HCT116 (cell line): ENCODE results near the gene NUB1. TPM values are rescaled to one million over a fixed set of nuclear protein-coding genes. Genes with fewer than 3 reads are reported as not detected.
A peak's percentile ranks its signal among the peaks of the same experiment; 100 is the strongest.

Experiments
- ATAC-seq: fragments of 200-7000 bp; cut with Tn5 transposase; 2 replicates; pipeline ENCODE4 v1.9.1; 2020; ENCODE audit warnings: mild to moderate bottlenecking, moderate library complexity
- BruUV-seq: library from RNA; stranded (reverse); fragments of 400-500 nt; replicated peaks from 2 replicates; lab custom pipeline; 2021; lab: Mats Ljungman, UMichigan
- CTCF ChIA-PET: fragments of 300-600 bp; sonication (Branson Sonifier 250); formaldehyde crosslinking; loops from one replicate; lab custom pipeline; 2021; ENCODE audit warnings: antibody characterized with exemption; lab: Charles Lee
- POLR2A ChIA-PET: fragments of 300-600, 350-600 bp; sonication (Branson Sonifier 250); formaldehyde crosslinking; loops from one replicate; lab custom pipeline; 2021; ENCODE audit warnings: antibody characterized with exemption; lab: Charles Lee
- RAD21 ChIA-PET, 2 experiments: fragments of 300-600 bp; sonication (Branson Sonifier 250); formaldehyde crosslinking; loops; one replicate each; lab custom pipeline; 2023; ENCODE audit warnings: low total read pairs in 2 of 2; ENCODE audit not compliant: uncharacterized antibody in 2 of 2, unreplicated experiment in 2 of 2, low non-redundant PET in 1 of 2; lab: Charles Lee
- DNase-seq: peaks from one replicate; pipeline ENCODE4 v3.0.0-alpha.2; 2010; ENCODE audit warnings: low read depth, low spot score
- H2AFZ ChIP-seq: fragments of 200-600 bp; shearing (Covaris generic), sonication (generic); 2 replicates; pipeline ENCODE4 v1.6.1; 2017; ENCODE audit warnings: low read depth, mixed run types, mixed read lengths, antibody characterized with exemption, low read length; ENCODE audit not compliant: poor library complexity, severe bottlenecking
- H3K27ac ChIP-seq: 2 replicates; pipeline ENCODE4 v1.5.1; 2012; ENCODE audit warnings: low read depth, low read length
- H3K27me3 ChIP-seq: fragments of 200-600 bp; sonication (generic); 2 replicates; pipeline ENCODE4 v1.6.1; 2016; ENCODE audit warnings: mixed run types, low read length, mixed read lengths; ENCODE audit not compliant: insufficient read depth
- H3K36me3 ChIP-seq, 2 experiments: fragments of 200-500 bp in 1 of 2; fragments of 200-600 bp in 1 of 2; sonication (Bioruptor generic) in 1 of 2; sonication (generic) in 1 of 2; 2 replicates each; pipeline versions ENCODE4 v1.5.1 to v1.6.1; 2014 to 2016; ENCODE audit warnings: low read length in 2 of 2, inconsistent platforms in 1 of 2, mixed read lengths in 1 of 2, mixed run types in 1 of 2; ENCODE audit not compliant: insufficient read depth in 2 of 2, control insufficient read depth in 1 of 2
- H3K4me1 ChIP-seq, 2 experiments: fragments of 200-600 bp in 1 of 2; sonication (generic) in 1 of 2; 2 replicates each; pipeline versions ENCODE4 v1.5.1 to v1.6.1; 2012 to 2017; ENCODE audit warnings: low read length in 2 of 2, inconsistent platforms in 1 of 2, mild to moderate bottlenecking in 1 of 2, mixed read lengths in 1 of 2, mixed run types in 1 of 2, moderate library complexity in 1 of 2; ENCODE audit not compliant: insufficient read depth in 2 of 2, control insufficient read depth in 1 of 2
- H3K4me2 ChIP-seq: fragments of 200-600 bp; sonication (generic); 2 replicates; pipeline ENCODE4 v1.6.1; 2017; ENCODE audit warnings: mixed run types, low read length, mixed read lengths
- H3K4me3 ChIP-seq, 2 experiments: fragments of 200-600 bp in 1 of 2; sonication (generic) in 1 of 2; replicated peaks in 1 of 2; 2 replicates each; pipeline ENCODE4 v1.5.1; 2011 to 2016; ENCODE audit warnings: low read length in 2 of 2, control low read depth in 1 of 2, low read depth in 1 of 2, mild to moderate bottlenecking in 1 of 2, mixed read lengths in 1 of 2, mixed run types in 1 of 2
- H3K79me2 ChIP-seq: fragments of 200-600 bp; sonication (generic); 2 replicates; pipeline ENCODE4 v1.6.1; 2017; ENCODE audit warnings: mild to moderate bottlenecking, mixed run types, low read length, moderate library complexity, mixed read lengths; ENCODE audit not compliant: insufficient read depth
- H3K9ac ChIP-seq: fragments of 200-600 bp; sonication (generic); 2 replicates; pipeline ENCODE4 v1.6.1; 2016; ENCODE audit warnings: low read length, mixed read lengths
- H3K9me2 ChIP-seq: fragments of 200-600 bp; sonication (generic), shearing (Covaris generic); 2 replicates; pipeline ENCODE4 v1.6.1; 2017; ENCODE audit warnings: mixed run types, mild to moderate bottlenecking, moderate library complexity; ENCODE audit not compliant: insufficient read depth
- H3K9me3 ChIP-seq, 2 experiments: fragments of 200-500 bp in 1 of 2; fragments of 200-600 bp in 1 of 2; sonication (Bioruptor generic) in 1 of 2; sonication (generic) in 1 of 2; 2 replicates each; pipeline ENCODE4 v1.6.1; 2014 to 2017; ENCODE audit warnings: low read length in 2 of 2, mixed read lengths in 2 of 2, inconsistent platforms in 1 of 2, low read depth in 1 of 2, mild to moderate bottlenecking in 1 of 2, mixed run types in 1 of 2, moderate library complexity in 1 of 2; ENCODE audit not compliant: control insufficient read depth in 1 of 2, insufficient read depth in 1 of 2
- H4K20me1 ChIP-seq: fragments of 200-600 bp; sonication (generic), shearing (Covaris generic); 2 replicates; pipeline ENCODE4 v1.6.1; 2017; ENCODE audit warnings: mixed run types, mild to moderate bottlenecking, moderate library complexity; ENCODE audit not compliant: insufficient read depth
- ELF1 ChIP-seq: IDR thresholded peaks from 2 replicates; pipeline ENCODE4 v1.6.1; 2012; ENCODE audit warnings: low read depth, borderline replicate concordance
- FOSL1 ChIP-seq: IDR thresholded peaks from 2 replicates; pipeline ENCODE4 v1.6.1; 2012; ENCODE audit warnings: low read depth
- POLR2AphosphoS5 ChIP-seq: IDR thresholded peaks from 2 replicates; pipeline ENCODE4 v1.6.1; 2011; ENCODE audit warnings: mild to moderate bottlenecking, low read depth, low read length, moderate library complexity
- RAD21 ChIP-seq: IDR thresholded peaks from 2 replicates; pipeline ENCODE4 v1.6.1; 2012; ENCODE audit warnings: low read depth, mild to moderate bottlenecking
- SIN3A ChIP-seq: IDR thresholded peaks from 2 replicates; pipeline ENCODE4 v1.6.1; 2012; ENCODE audit warnings: low read depth
- TCF7L2 ChIP-seq: IDR thresholded peaks from 2 replicates; pipeline ENCODE4 v1.7.0; 2011; ENCODE audit warnings: borderline replicate concordance, inconsistent platforms; ENCODE audit not compliant: insufficient read depth, insufficient read length; ENCODE audit errors: extremely low read depth
- ZFX ChIP-seq: fragments of 450-650 bp; IDR thresholded peaks from 2 replicates; pipeline ENCODE4 v1.6.1; 2017
- intact Hi-C: fragments of 100-400 bp; cut with micrococcal nuclease; formaldehyde crosslinking; loops from 2 replicates; pipeline ENCODE4 v1.10.0; 2022
- total RNA-seq: library from RNA; stranded (reverse); gene quantifications from one replicate; pipeline ENCODE4 v1.2.1, GENCODE V29; 2021; ENCODE audit not compliant: unreplicated experiment
- TF ChIP-seq, protein P1 (sequence below): IDR thresholded peaks from 2 replicates; pipeline ENCODE4 v1.6.1; 2011; ENCODE audit warnings: mild to moderate bottlenecking, low read length, moderate library complexity; ENCODE audit not compliant: insufficient replicate concordance; ENCODE audit errors: extremely low read depth
- TF ChIP-seq, protein P2 (sequence below), 3 experiments: fragments of 200-600 bp in 1 of 3; sonication (generic) in 1 of 3; IDR thresholded peaks in 2 of 3; conservative IDR thresholded peaks in 1 of 3; 2 replicates each; pipeline ENCODE4 v1.5.1; 2012 to 2017; ENCODE audit warnings: low read depth in 2 of 3, low read length in 2 of 3, antibody characterized with exemption in 1 of 3, borderline replicate concordance in 1 of 3, control low read depth in 1 of 3, mild to moderate bottlenecking in 1 of 3, mixed read lengths in 1 of 3, mixed run types in 1 of 3, moderate library complexity in 1 of 3; ENCODE audit not compliant: insufficient read depth in 1 of 3

NUB1 gene
- total RNA-seq, 1 experiment from 2014 or later: 44.0 TPM

DNA sequence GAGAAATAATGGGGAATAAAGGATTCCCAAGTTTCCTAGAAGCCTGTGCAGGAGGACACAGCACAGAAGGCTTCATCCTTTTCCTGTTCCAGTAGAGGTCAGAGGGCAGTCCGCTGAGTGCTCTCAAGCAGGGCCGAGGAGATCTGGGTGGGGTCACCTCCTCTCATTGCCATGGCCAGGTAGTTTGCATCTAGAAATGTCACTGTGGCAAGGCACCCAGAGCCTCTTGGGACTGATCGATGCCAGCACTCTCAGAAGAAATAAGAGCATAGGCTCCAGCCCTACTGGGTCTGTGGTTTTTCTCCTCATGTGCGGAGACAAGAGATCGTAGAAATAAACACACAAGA lies 7.9 kb downstream of the NUB1 start:
- Histone ChIP-seq H3K4me3 (no peak overlapping the region), H3K4me2 (no peak overlapping the region), H3K9me2 (no peaks in the 10 kb centered on the region), H3K4me1 (peaks cover 15 to 17% of the 10 kb centered on the region in 2 experiments), H3K9me3 (no peaks in the 10 kb centered on the region), H3K27me3 (no peaks in the 10 kb centered on the region), H3K27ac (no peak overlapping the region), H3K36me3 (peaks cover 23 to 33% of the 10 kb centered on the region in 2 experiments; a peak in 3 of 4 replicates), H4K20me1 (no peaks in the 10 kb centered on the region), H3K79me2 (peaks cover 9% of the 10 kb centered on the region; the same call in 1 of the 2 replicates), H2AFZ (no peak overlapping the region), H3K9ac (no peak overlapping the region)
- ChIA-PET POLR2A (no interaction called here), CTCF (interaction anchor here (4.2 kb wide), 1 partner anchor 34 kb away, joined by 18 read pairs; no protein-coding TSS in a partner anchor), RAD21 (no interaction called here)
- intact Hi-C loops: no loop called here
- BruUV-seq: no TSS peak
- DNase-seq: no peak
- ATAC-seq: no peak
- TF ChIP-seq SIN3A (no peak), POLR2AphosphoS5 (no peak), RAD21 (no peak), ELF1 (no peak), FOSL1 (no peak), TCF7L2 (no peak)
- TF ChIP-seq, protein P1, sequence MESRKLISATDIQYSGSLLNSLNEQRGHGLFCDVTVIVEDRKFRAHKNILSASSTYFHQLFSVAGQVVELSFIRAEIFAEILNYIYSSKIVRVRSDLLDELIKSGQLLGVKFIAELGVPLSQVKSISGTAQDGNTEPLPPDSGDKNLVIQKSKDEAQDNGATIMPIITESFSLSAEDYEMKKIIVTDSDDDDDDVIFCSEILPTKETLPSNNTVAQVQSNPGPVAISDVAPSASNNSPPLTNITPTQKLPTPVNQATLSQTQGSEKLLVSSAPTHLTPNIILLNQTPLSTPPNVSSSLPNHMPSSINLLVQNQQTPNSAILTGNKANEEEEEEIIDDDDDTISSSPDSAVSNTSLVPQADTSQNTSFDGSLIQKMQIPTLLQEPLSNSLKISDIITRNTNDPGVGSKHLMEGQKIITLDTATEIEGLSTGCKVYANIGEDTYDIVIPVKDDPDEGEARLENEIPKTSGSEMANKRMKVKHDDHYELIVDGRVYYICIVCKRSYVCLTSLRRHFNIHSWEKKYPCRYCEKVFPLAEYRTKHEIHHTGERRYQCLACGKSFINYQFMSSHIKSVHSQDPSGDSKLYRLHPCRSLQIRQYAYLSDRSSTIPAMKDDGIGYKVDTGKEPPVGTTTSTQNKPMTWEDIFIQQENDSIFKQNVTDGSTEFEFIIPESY: no peak
- TF ChIP-seq, all 23 proteins: peak for 0

DNA sequence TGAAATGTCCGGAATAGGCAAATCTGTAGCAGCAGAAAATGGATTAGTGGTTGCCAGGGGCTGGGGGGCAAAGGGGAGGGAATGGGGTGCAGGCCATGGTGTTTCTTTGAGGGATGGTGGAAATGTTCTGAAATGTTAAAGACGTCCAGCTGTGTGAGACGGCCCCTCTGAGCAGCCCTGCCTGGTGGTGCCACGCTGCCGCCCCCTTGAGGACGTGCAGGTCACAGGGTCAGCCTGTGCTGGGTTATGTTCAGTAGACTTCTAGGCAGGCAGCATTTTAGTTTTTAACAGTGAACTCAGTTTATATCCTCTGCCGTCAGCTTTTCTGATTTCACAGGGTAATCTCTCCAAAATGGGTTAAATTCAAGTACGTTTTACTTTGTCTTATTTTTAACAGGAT lies 9.4 kb downstream of the NUB1 start:
- Histone ChIP-seq H2AFZ (no peak overlapping the region), H3K4me2 (no peak overlapping the region), H3K79me2 (peaks cover 6% of the 10 kb centered on the region; the same call in 1 of the 2 replicates), H3K27me3 (no peaks in the 10 kb centered on the region), H3K9ac (no peak overlapping the region), H3K36me3 (peaks cover 24 to 33% of the 10 kb centered on the region in 2 experiments; a peak in 3 of 4 replicates), H3K9me3 (no peaks in the 10 kb centered on the region), H3K27ac (no peak overlapping the region), H3K4me1 (peaks cover 7 to 8% of the 10 kb centered on the region in 2 experiments), H3K9me2 (no peaks in the 10 kb centered on the region), H3K4me3 (no peak overlapping the region), H4K20me1 (no peaks in the 10 kb centered on the region)
- ChIA-PET POLR2A (no interaction called here), CTCF (interaction anchor here (0.7 to 4.2 kb wide), 4 partner anchors 10 to 35 kb away, joined by 3 to 18 read pairs (median 4); no protein-coding TSS in a partner anchor), RAD21 (interaction anchor here (1.0 to 1.2 kb wide), 2 partner anchors 35 to 98 kb away, joined by 3 to 4 read pairs; no protein-coding TSS in a partner anchor)
- peak; percentile 9; the same call in 1 of the 2 replicates for TF ChIP-seq RAD21
- TF ChIP-seq, protein P2, sequence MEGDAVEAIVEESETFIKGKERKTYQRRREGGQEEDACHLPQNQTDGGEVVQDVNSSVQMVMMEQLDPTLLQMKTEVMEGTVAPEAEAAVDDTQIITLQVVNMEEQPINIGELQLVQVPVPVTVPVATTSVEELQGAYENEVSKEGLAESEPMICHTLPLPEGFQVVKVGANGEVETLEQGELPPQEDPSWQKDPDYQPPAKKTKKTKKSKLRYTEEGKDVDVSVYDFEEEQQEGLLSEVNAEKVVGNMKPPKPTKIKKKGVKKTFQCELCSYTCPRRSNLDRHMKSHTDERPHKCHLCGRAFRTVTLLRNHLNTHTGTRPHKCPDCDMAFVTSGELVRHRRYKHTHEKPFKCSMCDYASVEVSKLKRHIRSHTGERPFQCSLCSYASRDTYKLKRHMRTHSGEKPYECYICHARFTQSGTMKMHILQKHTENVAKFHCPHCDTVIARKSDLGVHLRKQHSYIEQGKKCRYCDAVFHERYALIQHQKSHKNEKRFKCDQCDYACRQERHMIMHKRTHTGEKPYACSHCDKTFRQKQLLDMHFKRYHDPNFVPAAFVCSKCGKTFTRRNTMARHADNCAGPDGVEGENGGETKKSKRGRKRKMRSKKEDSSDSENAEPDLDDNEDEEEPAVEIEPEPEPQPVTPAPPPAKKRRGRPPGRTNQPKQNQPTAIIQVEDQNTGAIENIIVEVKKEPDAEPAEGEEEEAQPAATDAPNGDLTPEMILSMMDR (IDR thresholded peaks at IDR 0.05 in 2 of 3, conservative IDR thresholded peaks at IDR 0.05 in 1 of 3; ENCODE audit: borderline replicate concordance in 1 of 3, insufficient read depth in 1 of 3, low read depth in 2 of 3, low read length in 2 of 3): peak in 2 of 3 experiments; percentile 42 to 54; a peak in 5 of 6 replicates
- TF ChIP-seq ZFX: no peak
- no TSS peak for BruUV-seq
- ATAC-seq (peak; percentile 74), DNase-seq (no peak)
- intact Hi-C loops: no loop called here
